ENCODE measurements around the gene DNAI1. TPM values are rescaled to one million over a fixed set of nuclear protein-coding genes. Genes with fewer than 3 reads are reported as not detected.
A peak's percentile ranks its signal among the peaks of the same experiment; 100 is the strongest.

DNAI1 gene
- total RNA-seq, 1 donor from 2014 or later, result 1.8 TPM

DNA sequence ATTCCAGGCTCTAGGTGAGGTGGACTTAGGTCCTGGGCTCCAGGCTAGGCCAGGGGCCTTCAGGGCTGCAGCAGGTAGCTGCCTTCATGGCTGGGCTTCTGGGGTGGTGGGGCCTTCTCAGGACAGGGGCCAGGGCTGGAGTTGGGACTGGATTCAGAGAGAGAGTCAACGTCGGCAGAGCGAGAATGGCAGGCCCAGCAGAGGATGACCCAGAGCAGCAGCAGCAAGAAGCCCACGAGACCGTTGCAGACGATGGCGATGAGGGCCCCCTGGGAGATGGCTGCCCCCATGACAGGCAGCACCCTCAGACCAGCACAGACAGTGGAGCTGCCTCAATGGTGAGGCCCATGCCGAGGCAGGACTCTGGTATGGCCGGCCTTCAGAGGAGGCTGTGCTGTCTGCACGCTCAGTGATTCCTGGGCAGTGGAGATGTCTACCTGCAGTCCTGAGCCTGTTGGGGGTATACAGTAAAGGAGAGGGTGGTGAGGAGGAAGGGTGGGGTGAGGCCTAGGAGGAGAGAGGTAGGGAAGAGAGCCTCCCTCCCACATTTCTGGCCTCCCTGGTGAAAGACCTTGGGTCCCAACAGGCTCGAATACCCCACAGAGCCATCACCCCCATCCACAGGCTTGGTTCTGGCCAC lies 62.9 kb downstream of the DNAI1 start:
- Histone ChIP-seq H3K9me3 (ENCODE audit: insufficient read depth, low read depth, low read length) (no peaks in the 10 kb centered on the region), H3K4me3 (ENCODE audit: insufficient read depth, low read depth, low read length) (no peak overlapping the region), H3K36me3 (ENCODE audit: insufficient read depth, low read length) (no peaks in the 10 kb centered on the region), H3K4me2 (ENCODE audit: low read length) (no peak overlapping the region), H3K79me2 (ENCODE audit: insufficient read depth, low read length) (no peaks in the 10 kb centered on the region), H4K20me1 (ENCODE audit: insufficient read depth, low read length) (peaks cover 5% of the 10 kb centered on the region), H3K9ac (ENCODE audit: low read length) (no peak overlapping the region), H3K27me3 (ENCODE audit: insufficient read depth, low read length) (peaks cover 17% of the 10 kb centered on the region), H3K4me1 (ENCODE audit: insufficient read depth, low read length) (peaks cover 5% of the 10 kb centered on the region), H2AFZ (ENCODE audit: low read depth, low read length) (no peak overlapping the region), H3K27ac (ENCODE audit: low read depth, low read length) (no peak overlapping the region)
- no peak overlapping the region for H3K27ac Mint-ChIP-seq (ENCODE audit: unreplicated experiment)
- peaks cover 70% of the 10 kb centered on the region for H3K27me3 Mint-ChIP-seq (ENCODE audit: low read depth, unreplicated experiment)
- H3K4me1 Mint-ChIP-seq (ENCODE audit: low read depth, unreplicated experiment), result peaks cover 1% of the 10 kb centered on the region
- TF ChIP-seq EZH2 (IDR thresholded peaks at IDR 0.05; ENCODE audit: insufficient read depth, low read length), result no peak
- TF ChIP-seq, protein P1, sequence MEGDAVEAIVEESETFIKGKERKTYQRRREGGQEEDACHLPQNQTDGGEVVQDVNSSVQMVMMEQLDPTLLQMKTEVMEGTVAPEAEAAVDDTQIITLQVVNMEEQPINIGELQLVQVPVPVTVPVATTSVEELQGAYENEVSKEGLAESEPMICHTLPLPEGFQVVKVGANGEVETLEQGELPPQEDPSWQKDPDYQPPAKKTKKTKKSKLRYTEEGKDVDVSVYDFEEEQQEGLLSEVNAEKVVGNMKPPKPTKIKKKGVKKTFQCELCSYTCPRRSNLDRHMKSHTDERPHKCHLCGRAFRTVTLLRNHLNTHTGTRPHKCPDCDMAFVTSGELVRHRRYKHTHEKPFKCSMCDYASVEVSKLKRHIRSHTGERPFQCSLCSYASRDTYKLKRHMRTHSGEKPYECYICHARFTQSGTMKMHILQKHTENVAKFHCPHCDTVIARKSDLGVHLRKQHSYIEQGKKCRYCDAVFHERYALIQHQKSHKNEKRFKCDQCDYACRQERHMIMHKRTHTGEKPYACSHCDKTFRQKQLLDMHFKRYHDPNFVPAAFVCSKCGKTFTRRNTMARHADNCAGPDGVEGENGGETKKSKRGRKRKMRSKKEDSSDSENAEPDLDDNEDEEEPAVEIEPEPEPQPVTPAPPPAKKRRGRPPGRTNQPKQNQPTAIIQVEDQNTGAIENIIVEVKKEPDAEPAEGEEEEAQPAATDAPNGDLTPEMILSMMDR (IDR thresholded peaks at IDR 0.05; ENCODE audit: insufficient read depth, low read depth, low read length), result no peak
- H3K9me3 Mint-ChIP-seq (ENCODE audit: unreplicated experiment), result no peaks in the 10 kb centered on the region
- DNase-seq (ENCODE audit: low read depth) (no peak), FAIRE-seq (no peak)
- H3K4me3 Mint-ChIP-seq (ENCODE audit: unreplicated experiment), result no peak overlapping the region
- no peaks in the 10 kb centered on the region for H3K36me3 Mint-ChIP-seq (ENCODE audit: low read depth, unreplicated experiment)

DNA sequence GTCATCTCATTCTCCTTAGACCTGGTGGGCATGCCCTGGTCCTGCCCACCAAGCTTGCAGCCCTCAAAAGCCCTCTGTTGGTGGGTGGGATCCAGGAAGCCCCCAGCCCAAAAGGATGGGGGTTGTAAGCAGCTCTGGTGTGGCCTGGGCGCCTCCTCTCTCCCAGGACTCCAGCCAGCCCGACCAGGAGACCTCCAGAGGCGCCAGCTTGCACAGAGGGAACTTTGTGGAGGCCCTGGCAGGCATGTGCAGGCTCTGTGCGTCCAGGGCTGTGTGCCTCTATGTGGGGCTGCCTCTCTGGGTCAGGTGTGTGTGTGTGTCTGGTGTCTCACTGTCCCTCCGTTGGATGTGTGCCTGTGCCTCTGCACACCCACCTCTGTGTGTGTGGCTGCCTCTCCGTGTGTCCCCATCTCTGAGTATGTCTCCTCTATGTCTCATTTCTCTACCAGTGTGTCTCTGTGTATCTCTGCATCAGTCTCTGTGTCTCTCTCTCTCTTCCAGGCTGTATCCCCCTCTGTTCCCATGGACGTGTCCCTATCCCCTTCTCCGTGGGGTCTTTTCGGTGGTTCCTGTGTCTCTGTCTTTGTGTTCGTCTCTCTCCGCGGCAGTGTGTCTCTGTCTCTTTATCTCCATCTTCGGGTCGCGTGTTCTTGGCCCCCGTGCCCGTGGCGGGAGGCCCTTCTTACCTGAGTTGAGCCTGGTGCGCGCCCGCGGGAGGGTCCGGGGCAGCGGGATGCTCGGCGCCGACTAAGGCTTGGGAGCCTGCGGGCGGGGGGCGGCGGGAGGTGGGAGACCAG lies 63.7 kb downstream of the DNAI1 start:
- Histone ChIP-seq H3K36me3 (ENCODE audit: insufficient read depth, low read length) (no peaks in the 10 kb centered on the region), H2AFZ (ENCODE audit: low read depth, low read length) (peak overlapping the region; percentile 38), H3K4me1 (ENCODE audit: insufficient read depth, low read length) (peaks cover 5% of the 10 kb centered on the region), H3K4me2 (ENCODE audit: low read length) (peak overlapping the region; percentile 78), H3K27me3 (ENCODE audit: insufficient read depth, low read length) (peaks cover 17% of the 10 kb centered on the region), H3K4me3 (ENCODE audit: insufficient read depth, low read depth, low read length) (peak overlapping the region; percentile 13), H4K20me1 (ENCODE audit: insufficient read depth, low read length) (peaks cover 5% of the 10 kb centered on the region), H3K27ac (ENCODE audit: low read depth, low read length) (no peak overlapping the region), H3K79me2 (ENCODE audit: insufficient read depth, low read length) (no peaks in the 10 kb centered on the region), H3K9me3 (ENCODE audit: insufficient read depth, low read depth, low read length) (no peaks in the 10 kb centered on the region), H3K9ac (ENCODE audit: low read length) (peak overlapping the region; percentile 50)
- no peak for DNase-seq (ENCODE audit: low read depth)
- TF ChIP-seq, protein P1 (IDR thresholded peaks at IDR 0.05; ENCODE audit: insufficient read depth, low read depth, low read length), result no peak
- TF ChIP-seq EZH2 (IDR thresholded peaks at IDR 0.05; ENCODE audit: insufficient read depth, low read length), result no peak
- H3K27me3 Mint-ChIP-seq (ENCODE audit: low read depth, unreplicated experiment), result peaks cover 66% of the 10 kb centered on the region
- FAIRE-seq, result no peak
- no peaks in the 10 kb centered on the region for H3K36me3 Mint-ChIP-seq (ENCODE audit: low read depth, unreplicated experiment)
- H3K4me3 Mint-ChIP-seq (ENCODE audit: unreplicated experiment), result peak overlapping the region; percentile 82
- H3K4me1 Mint-ChIP-seq (ENCODE audit: low read depth, unreplicated experiment), result peaks cover 1% of the 10 kb centered on the region
- peak overlapping the region; percentile 34 for H3K27ac Mint-ChIP-seq (ENCODE audit: unreplicated experiment)
- peaks cover 2% of the 10 kb centered on the region for H3K9me3 Mint-ChIP-seq (ENCODE audit: unreplicated experiment)

Measured in astrocyte (in vitro differentiated cells and primary cell).